Hepatocyte (in vitro differentiated cells): Measurements from ENCODE around the gene CATSPER1. TPM values are rescaled to one million over a fixed set of nuclear protein-coding genes. Genes with fewer than 3 reads are reported as not detected.
A peak's percentile ranks its signal among the peaks of the same experiment; 100 is the strongest.

Source experiments
- DNase-seq: peaks from one replicate; pipeline ENCODE4 v3.0.0-alpha.2; 2016; ENCODE audit warnings: low spot score
- H2AFZ ChIP-seq: fragments of 200-600 bp; sonication (generic); 2 replicates; pipeline ENCODE4 v1.6.0; 2016; ENCODE audit warnings: antibody characterized with exemption, mild to moderate bottlenecking
- H3K27ac ChIP-seq: fragments of 200-600 bp; sonication (generic); 2 replicates; pipeline ENCODE4 v1.5.1; 2016; ENCODE audit warnings: mild to moderate bottlenecking
- H3K27me3 ChIP-seq: fragments of 200-600 bp; sonication (generic); 2 replicates; pipeline ENCODE4 v1.6.1; 2016
- H3K36me3 ChIP-seq: fragments of 200-600 bp; sonication (generic); replicated peaks from 2 replicates; pipeline ENCODE4 v1.5.1; 2016; ENCODE audit warnings: low read depth; ENCODE audit not compliant: insufficient read depth
- H3K4me1 ChIP-seq: fragments of 200-600 bp; sonication (generic); 2 replicates; pipeline ENCODE4 v1.5.1; 2016; ENCODE audit warnings: mild to moderate bottlenecking, moderate library complexity; ENCODE audit not compliant: insufficient read depth
- H3K4me2 ChIP-seq: fragments of 200-600 bp; sonication (generic); 2 replicates; pipeline ENCODE4 v1.6.0; 2016
- H3K4me3 ChIP-seq: fragments of 200-600 bp; sonication (generic); 2 replicates; pipeline ENCODE4 v1.5.1; 2016; ENCODE audit warnings: mild to moderate bottlenecking
- H3K79me2 ChIP-seq: fragments of 200-600 bp; sonication (generic); 2 replicates; pipeline ENCODE4 v1.6.0; 2017; ENCODE audit warnings: mild to moderate bottlenecking
- H3K9me2 ChIP-seq: fragments of 200-600 bp; sonication (generic); replicated peaks from 2 replicates; pipeline ENCODE4 v1.6.0; 2017; ENCODE audit warnings: mild to moderate bottlenecking; ENCODE audit not compliant: insufficient read depth
- H3K9me3 ChIP-seq: fragments of 200-600 bp; sonication (generic); 2 replicates; pipeline ENCODE4 v1.5.1; 2016; ENCODE audit warnings: low read depth, mild to moderate bottlenecking
- H4K20me1 ChIP-seq: fragments of 200-600 bp; sonication (generic); 2 replicates; pipeline ENCODE4 v1.6.0; 2016; ENCODE audit warnings: mild to moderate bottlenecking; ENCODE audit not compliant: insufficient read depth, poor library complexity, severe bottlenecking
- CTCF ChIP-seq: fragments of 200-600 bp; sonication (generic); IDR thresholded peaks from 2 replicates; pipeline ENCODE4 v1.5.1; 2016; ENCODE audit warnings: antibody characterized with exemption, mild to moderate bottlenecking; ENCODE audit not compliant: poor library complexity
- EZH2 ChIP-seq: fragments of 200-600 bp; sonication (generic); IDR thresholded peaks from 2 replicates; pipeline ENCODE4 v1.6.1; 2016; ENCODE audit warnings: antibody characterized with exemption, mild to moderate bottlenecking, borderline replicate concordance
- EZH2phosphoT487 ChIP-seq: fragments of 200-600 bp; sonication (generic); IDR thresholded peaks from one replicate; pipeline ENCODE4 v1.6.1; 2018; ENCODE audit warnings: antibody characterized with exemption, mild to moderate bottlenecking, low read depth, moderate library complexity; ENCODE audit not compliant: unreplicated experiment, severe bottlenecking
- whole genome bisulfite sequencing: methylation state at CpG from one replicate; pipeline ENCODE4 v1.1.6; 2016; ENCODE audit warnings: low lambda C conversion rate; ENCODE audit errors: missing lambda C conversion rate; 5-methylcytosine and 5-hydroxymethylcytosine counted together
- polyA plus RNA-seq: library from polyadenylated mRNA; unstranded; fragments of >200 nt; fragmentation: Nextera tagmentation; extraction: Ambion mirVana; gene quantifications from 2 replicates; pipeline ENCODE4 v1.2.1, GENCODE V29; 2016
- total RNA-seq: library from RNA; depleted of rRNA; stranded (reverse); fragments of >200 nt; gene quantifications from 2 replicates; pipeline ENCODE4 v1.2.3, GENCODE V29; 2014

The CATSPER1 gene
- total and polyA plus RNA-seq, 2 experiments from 2014 or later, result not detected

GRCh38 chr11:66007201-66007634 lies 19.1 kb downstream of the CATSPER1 start:
- Histone ChIP-seq H2AFZ (no peak overlapping the region), H3K9me2 (no peaks in the 10 kb centered on the region), H3K4me2 (no peak overlapping the region), H3K79me2 (peaks cover 19% of the 10 kb centered on the region), H3K9me3 (no peaks in the 10 kb centered on the region), H3K27me3 (peaks cover 18% of the 10 kb centered on the region), H3K36me3 (no peaks in the 10 kb centered on the region), H3K4me3 (no peak overlapping the region), H4K20me1 (no peaks in the 10 kb centered on the region), H3K4me1 (no peaks in the 10 kb centered on the region), H3K27ac (no peak overlapping the region)
- WGBS, result 37% methylated on average over 5 of the region's 5 CpGs
- TF ChIP-seq EZH2phosphoT487 (no peak), EZH2 (no peak), CTCF (no peak)
- peak; percentile 49 for DNase-seq

- 70% methylated on average over 4 of the region's 4 CpGs for WGBS
- H3K27ac ChIP-seq, result no peak overlapping the region
These were observed 19.4 kb downstream of the CATSPER1 start for GRCh38 chr11:66006891-66007176.

GRCh38 chr11:66006134-66006890 lies 20.0 kb downstream of the CATSPER1 start:
- peaks cover 24% of the 10 kb centered on the region for H3K79me2 ChIP-seq
- WGBS, result 87% methylated on average over 13 of the region's 13 CpGs
- no peak for DNase-seq
- no peak overlapping the region for H3K4me3 ChIP-seq
- H3K36me3 ChIP-seq, result no peaks in the 10 kb centered on the region
- TF ChIP-seq EZH2phosphoT487 (no peak), EZH2 (no peak), CTCF (no peak)
- no peak overlapping the region for H3K4me2 ChIP-seq
- no peak overlapping the region for H2AFZ ChIP-seq
- H4K20me1 ChIP-seq, result no peaks in the 10 kb centered on the region
- no peaks in the 10 kb centered on the region for H3K9me2 ChIP-seq
- peaks cover 9% of the 10 kb centered on the region for H3K27me3 ChIP-seq
- H3K27ac ChIP-seq, result no peak overlapping the region
- no peaks in the 10 kb centered on the region for H3K9me3 ChIP-seq
- H3K4me1 ChIP-seq, result no peaks in the 10 kb centered on the region

More at GRCh38 chr11:66006891-66007176, 19.4 kb downstream of the CATSPER1 start:
- TF ChIP-seq EZH2phosphoT487 (no peak), EZH2 (no peak)
- Histone ChIP-seq H3K4me1 (no peaks in the 10 kb centered on the region), H3K9me2 (no peaks in the 10 kb centered on the region), H3K36me3 (no peaks in the 10 kb centered on the region), H3K4me3 (no peak overlapping the region), H3K4me2 (no peak overlapping the region), H2AFZ (no peak overlapping the region), H4K20me1 (no peaks in the 10 kb centered on the region), H3K27me3 (peaks cover 15% of the 10 kb centered on the region), H3K79me2 (peaks cover 19% of the 10 kb centered on the region), H3K9me3 (no peaks in the 10 kb centered on the region)
- DNase-seq, result no peak

GRCh38 chr11:66004186-66004585 lies 22.1 kb downstream of the CATSPER1 start:
- TF ChIP-seq EZH2, result no peak
- TF ChIP-seq CTCF, result no peak
- TF ChIP-seq EZH2phosphoT487, result no peak
- Histone ChIP-seq H3K36me3 (no peaks in the 10 kb centered on the region), H3K9me2 (no peaks in the 10 kb centered on the region), H3K79me2 (peaks cover 44% of the 10 kb centered on the region), H3K27me3 (no peaks in the 10 kb centered on the region), H3K4me2 (no peak overlapping the region), H3K9me3 (no peaks in the 10 kb centered on the region), H3K4me1 (no peaks in the 10 kb centered on the region), H3K4me3 (no peak overlapping the region), H3K27ac (no peak overlapping the region), H2AFZ (no peak overlapping the region), H4K20me1 (no peaks in the 10 kb centered on the region)
- WGBS, result 96% methylated on average over 4 of the region's 4 CpGs
- no peak for DNase-seq
